Mucosa of stomach (tissue), 1 donor: Measurements from ENCODE around the gene MIP.
A peak's percentile ranks its signal among the peaks of the same experiment; 100 is the strongest.
"Not testable (repeated sequence)": the region's sequence is repeated elsewhere in the genome, so short reads cannot be mapped to it uniquely, and the experiment has no call there.

Experiments
- H3K27me3 ChIP-seq: one replicate; pipeline ENCODE4 v1.7.0; 2013; ENCODE audit warnings: mild to moderate bottlenecking, low read length; ENCODE audit not compliant: control insufficient read depth, insufficient read depth
- H3K36me3 ChIP-seq: one replicate; pipeline ENCODE4 v1.7.0; 2013; ENCODE audit warnings: low read length; ENCODE audit not compliant: control insufficient read depth, insufficient read depth
- H3K4me1 ChIP-seq: one replicate; pipeline ENCODE4 v1.7.0; 2013; ENCODE audit warnings: mild to moderate bottlenecking, low read length; ENCODE audit not compliant: control insufficient read depth, insufficient read depth
- H3K4me3 ChIP-seq: one replicate; pipeline ENCODE4 v1.7.0; 2013; ENCODE audit warnings: low read length
- H3K9ac ChIP-seq: one replicate; pipeline ENCODE4 v1.7.0; 2013; ENCODE audit warnings: mild to moderate bottlenecking, low read length, moderate library complexity
- H3K9me3 ChIP-seq: one replicate; pipeline ENCODE4 v1.7.0; 2013; ENCODE audit warnings: mild to moderate bottlenecking, low read length, moderate library complexity; ENCODE audit not compliant: control insufficient read depth
- donor health status: Pancreatic carcinoma.

The MIP gene

DNA sequence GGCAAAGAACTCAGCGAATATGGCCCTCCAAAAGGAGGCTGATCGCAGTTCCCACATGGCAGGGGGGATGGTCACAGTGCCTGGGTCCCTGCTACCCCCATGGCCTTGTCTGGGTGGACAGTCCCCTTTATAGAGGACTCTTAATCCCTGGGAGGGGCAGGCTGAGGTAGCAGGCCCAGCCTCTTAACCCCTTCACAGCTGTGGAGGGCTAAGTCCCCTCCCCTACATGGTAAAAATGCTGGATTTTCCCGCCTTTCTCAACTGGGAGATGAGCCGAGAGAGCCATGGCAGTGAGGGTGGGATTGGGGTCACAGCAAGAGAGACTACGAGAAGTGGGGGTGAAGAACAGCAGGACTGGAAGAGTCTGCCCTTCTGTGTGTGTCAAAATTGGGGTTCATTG, at the start of gene MIP:
TSS of gene MIP (minus strand) at position 101 of the 400 bp plus-strand sequence. CDS start at position 57, 44 bp downstream.
- no peak within 1 kb of the TSS for H3K4me3 ChIP-seq
- no peaks in the 10 kb centered on the region for H3K9me3 ChIP-seq
- H3K27me3 ChIP-seq = peaks cover 18% of the 10 kb centered on the region
- peaks cover 6% of the 10 kb centered on the region for H3K4me1 ChIP-seq
- no peaks in the 10 kb centered on the region for H3K36me3 ChIP-seq
- no peak within 1 kb of the TSS for H3K9ac ChIP-seq

DNA sequence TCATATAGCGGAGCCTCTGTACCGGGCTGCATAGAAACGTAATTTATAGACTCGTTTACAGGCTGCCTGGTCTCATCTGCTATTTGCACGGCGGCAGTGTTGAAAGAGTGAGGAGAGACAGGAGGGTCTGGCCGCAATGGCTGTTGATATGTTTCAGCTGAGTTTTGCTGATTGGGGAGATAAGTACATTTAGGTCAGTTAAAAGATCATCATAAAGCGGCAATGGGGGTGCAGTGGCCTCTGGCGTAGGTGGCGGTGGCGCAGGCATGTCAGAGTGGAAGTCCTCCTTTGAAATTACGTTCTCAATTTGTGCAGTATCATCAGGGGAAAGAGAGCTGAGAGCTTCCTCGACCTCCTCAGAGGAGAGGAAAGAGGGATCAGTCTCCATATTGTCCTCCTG, 45.4 kb upstream of the MIP start:
- H3K9ac ChIP-seq, H3K9me3 ChIP-seq, H3K4me3 ChIP-seq, H3K4me1 ChIP-seq, H3K36me3 ChIP-seq, H3K27me3 ChIP-seq: not testable (repeated sequence)

DNA sequence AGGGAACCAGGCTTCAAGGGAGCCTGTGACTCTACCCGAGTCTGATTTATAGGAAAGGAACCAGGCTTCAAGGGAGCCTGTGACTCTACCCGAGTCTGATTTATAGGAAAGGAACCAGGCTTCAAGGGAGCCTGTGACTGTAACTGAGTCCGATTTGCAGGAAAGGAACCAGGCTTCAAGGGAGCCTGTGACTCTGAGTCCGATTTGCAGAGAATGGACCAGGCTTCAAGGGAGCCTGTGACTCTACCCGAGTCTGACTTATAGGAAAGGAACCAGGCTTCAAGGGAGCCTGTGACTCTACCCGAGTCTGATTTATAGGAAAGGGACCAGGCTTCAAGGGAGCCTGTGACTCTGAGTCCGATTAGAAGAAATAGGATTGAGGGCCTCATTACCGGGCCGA, 45.0 kb upstream of the MIP start:
- not testable (repeated sequence) for H3K4me3 ChIP-seq, H3K9ac ChIP-seq, H3K9me3 ChIP-seq, H3K4me1 ChIP-seq, H3K36me3 ChIP-seq, H3K27me3 ChIP-seq

DNA sequence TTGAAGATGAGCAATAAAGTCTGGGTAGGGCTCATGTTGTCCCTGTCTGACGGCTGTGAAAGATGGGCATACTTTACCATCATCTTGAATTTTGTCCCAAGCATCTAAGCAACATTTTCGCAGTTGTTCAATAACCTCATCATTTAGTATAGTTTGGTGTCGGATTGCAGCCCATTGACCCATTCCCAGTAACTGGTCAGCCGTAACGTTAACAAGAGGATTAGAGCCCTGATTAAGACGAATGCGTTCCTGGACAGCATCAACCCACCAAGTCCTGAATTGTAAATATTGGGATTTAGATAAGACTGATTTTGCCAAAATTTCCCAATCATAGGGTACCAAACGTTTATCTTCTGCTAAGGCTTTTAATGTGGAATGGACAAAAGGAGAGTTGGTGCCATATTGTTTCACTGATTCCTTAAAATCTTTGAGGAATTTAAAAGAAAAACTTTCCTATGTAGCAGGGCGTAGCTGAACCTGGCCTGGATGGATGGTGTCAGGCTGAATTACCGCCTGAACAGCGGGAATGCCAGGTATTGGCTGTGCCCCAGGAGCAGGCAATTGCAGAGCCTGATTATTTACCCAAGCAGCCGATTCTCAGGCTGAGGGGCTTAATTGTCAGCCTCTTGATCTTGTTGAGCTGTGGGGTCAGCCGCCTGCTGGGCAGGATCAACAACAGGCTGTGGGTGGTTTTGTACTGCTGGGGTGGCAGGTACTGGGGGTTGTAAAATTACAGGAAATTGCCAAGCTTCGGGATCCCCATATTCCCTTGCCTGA, 43.9 kb upstream of the MIP start:
- not testable (repeated sequence) for H3K27me3 ChIP-seq, H3K4me3 ChIP-seq, H3K9ac ChIP-seq, H3K9me3 ChIP-seq, H3K4me1 ChIP-seq, H3K36me3 ChIP-seq

DNA sequence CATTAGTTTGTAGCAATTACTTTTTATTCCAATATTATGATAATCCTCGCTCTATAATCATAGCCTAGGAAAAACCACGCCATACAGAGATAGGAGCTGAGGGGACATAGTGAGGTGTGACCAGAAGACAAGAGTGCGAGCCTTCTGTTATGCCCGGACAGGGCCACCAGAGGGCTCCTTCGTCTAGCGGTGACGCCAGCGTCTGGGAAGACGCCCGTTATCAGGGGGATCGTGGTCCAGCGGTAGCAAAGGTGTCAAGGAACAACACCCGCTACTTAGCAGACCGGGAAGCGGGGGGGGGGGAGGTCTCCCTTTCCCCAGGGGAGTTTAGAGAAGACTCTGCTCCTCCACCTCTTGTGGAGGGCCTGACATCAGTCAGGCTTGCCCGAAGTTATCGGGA, 42.2 kb upstream of the MIP start:
- not testable (repeated sequence) for H3K9me3 ChIP-seq, H3K36me3 ChIP-seq, H3K4me3 ChIP-seq, H3K27me3 ChIP-seq, H3K9ac ChIP-seq, H3K4me1 ChIP-seq

DNA sequence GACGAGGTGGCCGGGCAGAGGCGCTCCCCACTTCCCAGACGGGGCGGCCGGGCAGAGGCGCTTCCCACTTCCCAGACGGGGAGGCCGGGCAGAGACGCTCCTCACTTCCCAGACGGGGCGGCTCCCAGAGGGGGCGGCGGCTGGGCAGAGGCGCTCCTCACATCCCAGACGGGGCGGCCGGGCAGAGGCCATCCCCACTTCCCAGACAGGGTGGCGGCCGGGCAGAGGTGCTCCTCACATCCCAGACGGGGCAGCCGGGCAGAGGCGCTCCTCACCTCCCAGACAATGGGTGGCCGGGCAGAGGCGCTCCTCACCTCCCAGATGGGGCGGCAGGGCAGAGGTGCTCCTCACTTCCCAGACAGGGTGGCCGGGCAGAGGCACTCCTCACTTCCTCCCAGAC, 40.0 kb upstream of the MIP start:
- H3K27me3 ChIP-seq = peaks cover 19% of the 10 kb centered on the region
- H3K9me3 ChIP-seq, H3K4me3 ChIP-seq, H3K4me1 ChIP-seq, H3K36me3 ChIP-seq, H3K9ac ChIP-seq: not testable (repeated sequence)

DNA sequence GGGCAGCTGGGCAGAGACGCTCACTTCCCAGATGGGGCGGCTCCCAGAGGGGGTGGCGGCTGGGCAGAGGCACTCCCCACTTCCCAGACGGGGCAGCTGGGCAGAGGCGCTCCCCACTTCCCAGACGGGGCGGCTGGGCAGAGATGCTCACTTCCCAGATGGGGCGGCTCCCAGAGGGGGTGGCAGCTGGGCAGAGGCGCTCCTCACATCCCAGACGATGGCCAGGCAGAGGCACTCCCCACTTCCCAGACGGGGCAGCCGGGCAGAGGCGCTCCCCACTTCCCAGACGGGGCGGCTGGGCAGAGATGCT, 39.6 kb upstream of the MIP start:
- H3K4me3 ChIP-seq, H3K9me3 ChIP-seq, H3K9ac ChIP-seq, H3K36me3 ChIP-seq, H3K4me1 ChIP-seq: not testable (repeated sequence)
- H3K27me3 ChIP-seq = peaks cover 23% of the 10 kb centered on the region

DNA sequence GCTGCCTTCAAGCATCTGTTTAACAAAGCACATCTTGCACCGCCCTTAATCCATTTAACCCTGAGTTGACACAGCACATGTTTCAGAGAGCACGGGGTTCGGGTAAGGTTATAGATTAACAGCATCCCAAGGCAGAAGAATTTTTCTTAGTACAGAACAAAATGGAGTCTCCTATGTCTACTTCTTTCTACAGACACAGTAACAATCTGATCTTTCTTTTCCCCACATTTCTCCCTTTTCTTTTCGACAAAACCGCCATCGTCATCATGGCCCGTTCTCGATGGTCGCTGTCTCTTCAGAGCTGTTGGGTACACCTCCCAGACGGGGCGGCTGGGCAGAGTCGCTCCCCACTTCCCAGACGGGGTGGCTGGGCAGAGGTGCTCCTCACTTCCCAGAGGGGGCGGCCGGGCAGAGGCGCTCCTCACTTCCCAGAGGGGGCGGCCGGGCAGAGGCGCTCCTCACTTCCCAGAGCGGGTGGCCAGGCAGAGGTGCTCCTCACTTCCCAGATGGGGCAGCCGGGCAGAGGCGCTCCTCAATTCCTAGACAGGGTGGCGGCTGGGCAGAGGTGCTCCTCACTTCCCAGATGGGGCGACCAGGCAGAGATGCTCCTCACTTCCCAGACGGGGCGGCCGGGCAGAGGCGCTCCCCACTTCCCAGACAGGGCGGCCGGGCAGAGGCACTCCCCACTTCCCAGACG, 39.1 kb upstream of the MIP start:
- H3K4me3 ChIP-seq, H3K4me1 ChIP-seq, H3K9me3 ChIP-seq, H3K36me3 ChIP-seq, H3K9ac ChIP-seq: not testable (repeated sequence)
- peaks cover 25% of the 10 kb centered on the region for H3K27me3 ChIP-seq

DNA sequence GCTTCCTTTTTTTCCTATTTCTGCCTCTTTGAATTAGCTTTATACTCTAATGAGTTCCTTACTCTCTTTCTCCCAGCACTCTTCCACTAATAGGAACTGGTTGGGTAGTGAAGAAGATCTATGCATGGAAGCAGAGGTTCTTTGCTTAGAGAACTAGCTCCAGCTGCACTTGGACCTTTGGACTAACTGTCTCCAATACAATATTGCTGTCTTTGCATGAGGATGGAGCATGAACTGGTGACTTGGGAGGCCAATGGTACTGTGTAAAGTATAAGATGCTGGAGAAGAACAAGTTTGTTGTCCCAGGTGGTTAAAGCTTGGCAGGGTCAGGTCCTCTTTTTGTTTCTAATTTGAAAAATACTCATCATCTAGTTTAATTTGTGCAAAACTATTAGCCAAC, 35.9 kb upstream of the MIP start:
- Histone ChIP-seq H3K36me3 (no peaks in the 10 kb centered on the region), H3K4me3 (no peak overlapping the region), H3K4me1 (peaks cover 8% of the 10 kb centered on the region), H3K9ac (no peak overlapping the region), H3K27me3 (peaks cover 23% of the 10 kb centered on the region), H3K9me3 (no peaks in the 10 kb centered on the region)

DNA sequence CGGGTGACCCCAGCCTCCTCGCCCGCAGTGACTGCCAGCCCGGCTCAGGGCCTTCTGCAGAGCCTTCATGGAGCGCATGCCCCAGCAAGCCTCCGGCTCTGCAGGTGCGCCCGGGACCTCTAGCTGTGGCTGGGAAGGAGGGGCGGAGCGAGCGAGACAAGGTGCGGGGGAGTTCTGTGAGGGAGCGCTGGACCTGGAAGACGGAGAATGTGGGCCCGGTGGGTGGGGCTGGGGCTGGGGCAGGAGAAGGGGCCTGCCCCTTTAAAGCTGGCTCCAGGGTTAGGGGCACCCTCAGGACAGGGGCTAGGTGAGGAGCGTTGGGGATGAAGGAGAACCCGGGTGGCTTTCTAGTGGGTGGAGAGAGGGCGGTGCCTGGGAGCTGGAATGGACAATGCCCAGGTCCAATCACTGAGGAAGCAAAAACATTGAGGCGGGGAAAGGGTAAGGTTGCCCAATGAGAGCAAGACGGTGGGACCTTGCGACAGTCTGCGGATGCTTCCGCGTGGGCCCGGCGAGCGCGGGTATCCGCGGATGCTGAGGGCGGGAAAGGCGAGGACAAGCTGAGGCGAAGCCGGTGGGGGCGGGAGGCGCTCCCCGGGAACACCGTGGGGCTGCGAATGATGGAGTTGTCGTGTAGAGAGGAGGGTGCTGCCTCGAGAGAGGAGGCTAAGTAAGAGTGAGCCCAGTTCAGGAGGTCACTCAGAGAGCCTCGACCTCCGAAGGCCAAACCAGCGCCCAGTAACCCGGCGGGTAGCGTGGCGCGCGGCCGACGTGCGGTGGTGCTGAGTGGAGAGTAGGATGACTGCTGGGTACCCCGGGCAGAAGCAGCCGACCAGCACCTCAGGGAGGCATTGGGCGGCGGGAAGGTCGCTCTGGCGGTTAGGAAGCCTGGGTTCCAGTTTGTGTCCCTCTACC, 33.8 kb upstream of the MIP start, which contains the start of gene GLS2:
TSS of gene GLS2 (minus strand) at position 121 of the 915 bp plus-strand sequence. CDS start at position 78, 43 bp downstream.
- Histone ChIP-seq H3K9me3 (no peaks in the 10 kb centered on the region), H3K4me1 (peaks cover 8% of the 10 kb centered on the region), H3K27me3 (peaks cover 23% of the 10 kb centered on the region), H3K4me3 (peak within 1 kb of the TSS; percentile 45), H3K9ac (peak within 1 kb of the TSS; percentile 38), H3K36me3 (no peaks in the 10 kb centered on the region)

DNA sequence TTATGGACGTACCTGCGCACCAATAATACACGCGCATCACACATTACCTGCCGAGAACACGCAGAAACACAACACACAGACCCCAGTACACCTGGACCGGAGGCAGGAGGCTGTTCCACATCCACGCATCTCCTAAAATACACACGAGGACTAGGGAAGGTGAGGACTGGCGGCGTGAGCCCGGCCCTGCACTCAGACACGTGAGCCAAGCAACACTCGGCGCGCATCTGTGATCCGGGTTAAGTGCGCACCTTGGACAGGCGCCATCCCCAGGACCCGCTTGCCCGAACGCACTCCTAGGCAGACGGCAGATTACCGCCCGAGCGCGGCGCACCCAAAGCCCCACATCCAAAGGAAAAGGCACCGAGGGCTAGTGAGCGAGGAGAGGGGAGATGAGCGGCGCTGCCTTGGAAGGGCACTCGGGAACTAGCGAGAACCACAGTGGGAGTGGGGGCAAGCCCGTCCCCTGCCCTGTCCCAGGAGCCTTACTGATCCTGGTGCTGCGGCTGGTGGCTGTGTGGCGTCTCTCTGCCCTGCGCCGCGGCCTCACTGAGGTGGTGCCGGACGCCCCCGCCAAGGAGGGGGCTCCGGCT, 33.1 kb upstream of the MIP start:
- H3K4me3 ChIP-seq = peak overlapping the region; percentile 45

DNA sequence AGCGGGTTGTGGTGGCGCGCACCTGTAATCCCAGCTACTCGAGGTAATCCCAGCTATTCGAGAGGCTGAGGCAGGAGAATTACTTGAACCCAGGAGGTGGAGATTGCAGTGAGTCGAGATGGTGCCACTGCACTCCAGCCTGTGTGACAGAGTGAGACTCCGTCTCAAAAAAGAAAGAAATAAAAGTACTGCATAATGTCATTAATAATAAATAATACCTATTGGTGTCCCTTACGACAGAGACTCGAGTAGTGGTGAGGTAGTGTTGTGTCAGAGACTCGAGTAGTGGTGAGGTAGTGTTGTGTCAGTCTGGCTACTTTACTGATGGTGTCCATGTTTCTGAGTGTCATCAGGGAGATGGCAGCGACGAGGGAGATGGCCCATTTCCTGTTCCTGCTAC, 32.2 kb upstream of the MIP start:
- Histone ChIP-seq H3K9ac (no peak overlapping the region), H3K4me1 (peaks cover 8% of the 10 kb centered on the region), H3K27me3 (peaks cover 20% of the 10 kb centered on the region), H3K9me3 (no peaks in the 10 kb centered on the region), H3K36me3 (no peaks in the 10 kb centered on the region), H3K4me3 (no peak overlapping the region)

More for the DNA sequence above, 33.1 kb upstream of the MIP start:
- H3K4me1 ChIP-seq = peaks cover 8% of the 10 kb centered on the region
- peaks cover 22% of the 10 kb centered on the region for H3K27me3 ChIP-seq
- H3K9me3 ChIP-seq = no peaks in the 10 kb centered on the region
- H3K36me3 ChIP-seq = no peaks in the 10 kb centered on the region
- peak overlapping the region; percentile 38 for H3K9ac ChIP-seq
